Panc1 (cell line): Measurements from ENCODE around the gene KATNA1. TPM values are rescaled to one million over a fixed set of nuclear protein-coding genes. Genes with fewer than 3 reads are reported as not detected.

ENCODE experiments used
- ATAC-seq: fragments of 200-7000 bp; cut with Tn5 transposase; 2 replicates; pipeline ENCODE4 v1.9.1; 2020; ENCODE audit warnings: mild to moderate bottlenecking, moderate library complexity
- BruUV-seq: library from RNA; stranded (reverse); fragments of 400-500 nt; replicated peaks from 2 replicates; lab custom pipeline; 2021; lab: Mats Ljungman, UMichigan
- CTCF ChIA-PET: fragments of 300-600 bp; sonication (Branson Sonifier 250); formaldehyde crosslinking; loops from one replicate; lab custom pipeline; 2022; ENCODE audit warnings: antibody characterized with exemption; lab: Charles Lee
- POLR2A ChIA-PET: fragments of 300-600 bp; sonication (Branson Sonifier 250); formaldehyde crosslinking; loops from one replicate; lab custom pipeline; 2022; ENCODE audit warnings: antibody characterized with exemption; lab: Charles Lee
- DNase-seq: peaks from one replicate; pipeline ENCODE4 v3.0.0-alpha.2; 2010; ENCODE audit warnings: low read depth, low spot score
- H3K27ac ChIP-seq: 2 replicates; pipeline ENCODE4 v1.5.1; 2011; ENCODE audit warnings: mild to moderate bottlenecking, low read length, inconsistent platforms
- H3K27me3 ChIP-seq: fragments of 200-500 bp; sonication (Bioruptor generic); 2 replicates; pipeline ENCODE4 v1.6.0; 2014; ENCODE audit warnings: low read length, inconsistent platforms; ENCODE audit not compliant: control insufficient read depth, insufficient read depth
- H3K36me3 ChIP-seq: fragments of 200-500 bp; sonication (Bioruptor generic); 2 replicates; pipeline ENCODE4 v1.5.1; 2014; ENCODE audit warnings: inconsistent platforms, mild to moderate bottlenecking, low read length, moderate library complexity; ENCODE audit not compliant: control insufficient read depth, insufficient read depth
- H3K4me1 ChIP-seq: 2 replicates; pipeline ENCODE4 v1.5.1; 2011; ENCODE audit warnings: inconsistent platforms, mild to moderate bottlenecking, low read length, moderate library complexity; ENCODE audit not compliant: control insufficient read depth, insufficient read depth
- H3K4me3 ChIP-seq, 2 experiments: 2 replicates each; pipeline ENCODE4 v1.5.1; 2011 to 2012; ENCODE audit warnings: low read depth in 2 of 2, low read length in 2 of 2, mild to moderate bottlenecking in 2 of 2, inconsistent platforms in 1 of 2, moderate library complexity in 1 of 2
- H3K9me3 ChIP-seq: fragments of 200-500 bp; sonication (Bioruptor generic); 2 replicates; pipeline ENCODE4 v1.5.1; 2014; ENCODE audit warnings: low read depth, mild to moderate bottlenecking, inconsistent platforms, low read length, moderate library complexity; ENCODE audit not compliant: control insufficient read depth, insufficient read depth
- POLR2AphosphoS5 ChIP-seq: IDR thresholded peaks from 2 replicates; pipeline ENCODE4 v1.6.1; 2012; ENCODE audit warnings: mild to moderate bottlenecking, low read depth, low read length, moderate library complexity
- REST ChIP-seq, 2 experiments: IDR thresholded peaks; 2 replicates each; pipeline ENCODE4 v1.6.1; 2011 to 2012; ENCODE audit warnings: low read depth in 2 of 2, control low read depth in 1 of 2, low read length in 1 of 2, mild to moderate bottlenecking in 1 of 2, moderate library complexity in 1 of 2; ENCODE audit not compliant: insufficient read depth in 1 of 2
- SIN3A ChIP-seq: IDR thresholded peaks from 2 replicates; pipeline ENCODE4 v1.6.1; 2012; ENCODE audit warnings: low read depth, mild to moderate bottlenecking, low read length, moderate library complexity, borderline replicate concordance; ENCODE audit not compliant: insufficient read depth
- TCF7L2 ChIP-seq: IDR thresholded peaks from 2 replicates; pipeline ENCODE4 v1.6.1; 2011; ENCODE audit warnings: mild to moderate bottlenecking, low read depth, low read length, inconsistent platforms
- in situ Hi-C: cut with HindIII; loops from 2 replicates; pipeline ENCODE4 v1.10.0; 2016; ENCODE audit warnings: low sequenced_read_pairs, low pct_unique_long_range_greater_than_20kb
- intact Hi-C: fragments of 100-400 bp; cut with micrococcal nuclease; formaldehyde crosslinking; loops from one replicate; pipeline ENCODE4 v1.10.0; 2022; ENCODE audit not compliant: unreplicated experiment
- total RNA-seq: library from RNA; stranded (reverse); gene quantifications from one replicate; pipeline ENCODE4 v1.2.1, GENCODE V29; 2021; ENCODE audit not compliant: unreplicated experiment
- TF ChIP-seq, protein P1 (sequence below): fragments of 450-650 bp; IDR thresholded peaks from 2 replicates; pipeline ENCODE4 v1.5.1; 2017; ENCODE audit warnings: mild to moderate bottlenecking

KATNA1 gene
- total RNA-seq, 1 experiment from 2014 or later, result 19.7 TPM

- ChIA-PET POLR2A (interaction anchor here (0.6 kb wide), 2 partner anchors 93 to 163 kb away, joined by 3 read pairs; no protein-coding TSS in a partner anchor), CTCF (interaction anchor here (1.6 kb wide), 1 partner anchor 8 kb away, joined by 5 read pairs; no protein-coding TSS in a partner anchor)
- Histone ChIP-seq H3K4me3 (no peak overlapping the region), H3K27me3 (peaks cover 5% of the 10 kb centered on the region; the same call in 1 of the 2 replicates), H3K4me1 (no peaks in the 10 kb centered on the region), H3K9me3 (no peaks in the 10 kb centered on the region), H3K27ac (no peak overlapping the region), H3K36me3 (no peaks in the 10 kb centered on the region)
- no peak for DNase-seq
- peak; percentile 89 for ATAC-seq
- intact Hi-C loops (loop anchor here (10.0 kb wide), 1 partner anchor 84 kb away; the partner anchor contains the start of gene KATNA1), in situ Hi-C loops (no loop called here)
- no TSS peak for BruUV-seq
- no peak for TF ChIP-seq SIN3A
- no peak for TF ChIP-seq TCF7L2
- TF ChIP-seq, protein P1, sequence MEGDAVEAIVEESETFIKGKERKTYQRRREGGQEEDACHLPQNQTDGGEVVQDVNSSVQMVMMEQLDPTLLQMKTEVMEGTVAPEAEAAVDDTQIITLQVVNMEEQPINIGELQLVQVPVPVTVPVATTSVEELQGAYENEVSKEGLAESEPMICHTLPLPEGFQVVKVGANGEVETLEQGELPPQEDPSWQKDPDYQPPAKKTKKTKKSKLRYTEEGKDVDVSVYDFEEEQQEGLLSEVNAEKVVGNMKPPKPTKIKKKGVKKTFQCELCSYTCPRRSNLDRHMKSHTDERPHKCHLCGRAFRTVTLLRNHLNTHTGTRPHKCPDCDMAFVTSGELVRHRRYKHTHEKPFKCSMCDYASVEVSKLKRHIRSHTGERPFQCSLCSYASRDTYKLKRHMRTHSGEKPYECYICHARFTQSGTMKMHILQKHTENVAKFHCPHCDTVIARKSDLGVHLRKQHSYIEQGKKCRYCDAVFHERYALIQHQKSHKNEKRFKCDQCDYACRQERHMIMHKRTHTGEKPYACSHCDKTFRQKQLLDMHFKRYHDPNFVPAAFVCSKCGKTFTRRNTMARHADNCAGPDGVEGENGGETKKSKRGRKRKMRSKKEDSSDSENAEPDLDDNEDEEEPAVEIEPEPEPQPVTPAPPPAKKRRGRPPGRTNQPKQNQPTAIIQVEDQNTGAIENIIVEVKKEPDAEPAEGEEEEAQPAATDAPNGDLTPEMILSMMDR, result peak; percentile 69
- TF ChIP-seq POLR2AphosphoS5, result no peak
- no peak for TF ChIP-seq REST (IDR thresholded peaks at IDR 0.05; ENCODE audit: insufficient read depth in 1 of 2, low read depth in 2 of 2, low read length in 1 of 2)
These were observed 87.8 kb downstream of the KATNA1 start for GRCh38 chr6:149560736-149561135.

- in situ Hi-C loops, result no loop called here
- intact Hi-C loops, result no loop called here
- CTCF ChIA-PET, result no interaction called here
These were observed 89.1 kb downstream of the KATNA1 start for GRCh38 chr6:149559389-149559788.

More at GRCh38 chr6:149559389-149559788, 89.1 kb downstream of the KATNA1 start:
- no TSS peak for BruUV-seq
- H3K4me1 ChIP-seq, result no peaks in the 10 kb centered on the region
- H3K9me3 ChIP-seq, result no peaks in the 10 kb centered on the region
- H3K4me3 ChIP-seq, result no peak overlapping the region
- no peak for DNase-seq
- TF ChIP-seq SIN3A (no peak), REST (IDR thresholded peaks at IDR 0.05; ENCODE audit: insufficient read depth in 1 of 2, low read depth in 2 of 2, low read length in 1 of 2) (no peak), POLR2AphosphoS5 (no peak), TCF7L2 (no peak)
- TF ChIP-seq, protein P1, result no peak
- no peak overlapping the region for H3K27ac ChIP-seq
- no peak for ATAC-seq
- POLR2A ChIA-PET, result no interaction called here
- peaks cover 7% of the 10 kb centered on the region for H3K27me3 ChIP-seq
- no peaks in the 10 kb centered on the region for H3K36me3 ChIP-seq
